ENCODE data around the gene SWT1. TPM values are rescaled to one million over a fixed set of nuclear protein-coding genes. Genes with fewer than 3 reads are reported as not detected.

The SWT1 gene
- total and polyA plus RNA-seq, 9 of the 15 experiments (the other 6 are each of a cell fraction or from before 2014, with no cell fraction given) = 1.5 to 3.4 (median 2.3) TPM

DNA sequence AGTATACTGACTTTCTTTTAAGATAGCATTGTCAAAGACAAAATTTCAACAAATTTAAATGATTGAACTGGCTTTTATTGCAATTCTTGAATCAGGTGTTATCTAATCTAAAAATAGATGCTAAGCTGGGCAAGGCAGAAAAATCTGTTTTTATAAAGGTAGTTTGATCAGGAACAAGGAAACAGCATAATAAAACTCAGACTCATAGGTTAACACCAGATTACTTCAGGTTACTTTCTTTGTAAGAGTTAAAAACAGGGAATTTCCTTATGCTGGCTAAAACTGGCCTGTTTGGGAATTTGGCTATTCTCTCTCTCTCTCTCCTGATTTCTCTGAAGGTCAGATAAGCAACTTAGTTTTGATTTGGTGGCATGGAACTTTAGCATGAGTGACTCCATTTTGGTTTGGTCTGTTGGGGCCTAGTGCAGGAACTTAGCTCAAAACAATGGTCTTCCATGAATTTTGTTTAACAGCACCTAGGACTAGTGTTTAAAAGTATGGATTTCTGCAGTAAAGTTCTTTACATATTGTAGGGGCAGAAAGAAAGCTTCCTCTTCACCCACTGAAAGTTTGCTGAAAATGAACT lies 184.3 kb downstream of the SWT1 start (continued):
- TF ChIP-seq, protein P1, sequence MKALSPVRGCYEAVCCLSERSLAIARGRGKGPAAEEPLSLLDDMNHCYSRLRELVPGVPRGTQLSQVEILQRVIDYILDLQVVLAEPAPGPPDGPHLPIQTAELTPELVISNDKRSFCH (CRISPR knock-in tag; IDR thresholded peaks at IDR 0.05) = no peak
- TF ChIP-seq, protein P1 (tag; IDR thresholded peaks at IDR 0.05) = 0 out of 2 replicates have a peak, but pooled peaks have one; percentile 31
- TF ChIP-seq, protein P2, sequence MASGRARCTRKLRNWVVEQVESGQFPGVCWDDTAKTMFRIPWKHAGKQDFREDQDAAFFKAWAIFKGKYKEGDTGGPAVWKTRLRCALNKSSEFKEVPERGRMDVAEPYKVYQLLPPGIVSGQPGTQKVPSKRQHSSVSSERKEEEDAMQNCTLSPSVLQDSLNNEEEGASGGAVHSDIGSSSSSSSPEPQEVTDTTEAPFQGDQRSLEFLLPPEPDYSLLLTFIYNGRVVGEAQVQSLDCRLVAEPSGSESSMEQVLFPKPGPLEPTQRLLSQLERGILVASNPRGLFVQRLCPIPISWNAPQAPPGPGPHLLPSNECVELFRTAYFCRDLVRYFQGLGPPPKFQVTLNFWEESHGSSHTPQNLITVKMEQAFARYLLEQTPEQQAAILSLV (tag; IDR thresholded peaks at IDR 0.05) = peak; percentile 77
- TF ChIP-seq ZNF311 (CRISPR knock-in tag; IDR thresholded peaks at IDR 0.05) (peak; percentile 81; the same call in 1 of the 2 replicates), ZBTB17 (CRISPR knock-in tag; IDR thresholded peaks at IDR 0.05) (peak; percentile 61), ZNF79 (CRISPR knock-in tag; IDR thresholded peaks at IDR 0.05; ENCODE audit: low read depth) (0 out of 2 replicates have a peak, but pooled peaks have one; percentile 20), RB1 (IDR thresholded peaks at IDR 0.05; ENCODE audit: low read depth) (no peak), KHSRP (IDR thresholded peaks at IDR 0.05) (no peak), FIP1L1 (IDR thresholded peaks at IDR 0.05; ENCODE audit: low read depth, low read length, poor library complexity, severe bottlenecking) (no peak), ASH1L (IDR thresholded peaks at IDR 0.05; ENCODE audit: borderline replicate concordance, low read depth, partially characterized antibody) (no peak)
- TF ChIP-seq, protein P3, sequence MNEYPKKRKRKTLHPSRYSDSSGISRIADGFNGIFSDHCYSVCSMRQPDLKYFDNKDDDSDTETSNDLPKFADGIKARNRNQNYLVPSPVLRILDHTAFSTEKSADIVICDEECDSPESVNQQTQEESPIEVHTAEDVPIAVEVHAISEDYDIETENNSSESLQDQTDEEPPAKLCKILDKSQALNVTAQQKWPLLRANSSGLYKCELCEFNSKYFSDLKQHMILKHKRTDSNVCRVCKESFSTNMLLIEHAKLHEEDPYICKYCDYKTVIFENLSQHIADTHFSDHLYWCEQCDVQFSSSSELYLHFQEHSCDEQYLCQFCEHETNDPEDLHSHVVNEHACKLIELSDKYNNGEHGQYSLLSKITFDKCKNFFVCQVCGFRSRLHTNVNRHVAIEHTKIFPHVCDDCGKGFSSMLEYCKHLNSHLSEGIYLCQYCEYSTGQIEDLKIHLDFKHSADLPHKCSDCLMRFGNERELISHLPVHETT (CRISPR knock-in tag; conservative IDR thresholded peaks at IDR 0.05 in 1 of 2, IDR thresholded peaks at IDR 0.05 in 1 of 2) = 0 out of 4 replicates have a peak, but pooled peaks of 1 of the 2 experiments have one; percentile 51
- TF ChIP-seq, protein P4, sequence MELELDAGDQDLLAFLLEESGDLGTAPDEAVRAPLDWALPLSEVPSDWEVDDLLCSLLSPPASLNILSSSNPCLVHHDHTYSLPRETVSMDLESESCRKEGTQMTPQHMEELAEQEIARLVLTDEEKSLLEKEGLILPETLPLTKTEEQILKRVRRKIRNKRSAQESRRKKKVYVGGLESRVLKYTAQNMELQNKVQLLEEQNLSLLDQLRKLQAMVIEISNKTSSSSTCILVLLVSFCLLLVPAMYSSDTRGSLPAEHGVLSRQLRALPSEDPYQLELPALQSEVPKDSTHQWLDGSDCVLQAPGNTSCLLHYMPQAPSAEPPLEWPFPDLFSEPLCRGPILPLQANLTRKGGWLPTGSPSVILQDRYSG (tag; conservative IDR thresholded peaks at IDR 0.05; ENCODE audit: low read depth) = peak; percentile 69
- TF ChIP-seq, protein P5, sequence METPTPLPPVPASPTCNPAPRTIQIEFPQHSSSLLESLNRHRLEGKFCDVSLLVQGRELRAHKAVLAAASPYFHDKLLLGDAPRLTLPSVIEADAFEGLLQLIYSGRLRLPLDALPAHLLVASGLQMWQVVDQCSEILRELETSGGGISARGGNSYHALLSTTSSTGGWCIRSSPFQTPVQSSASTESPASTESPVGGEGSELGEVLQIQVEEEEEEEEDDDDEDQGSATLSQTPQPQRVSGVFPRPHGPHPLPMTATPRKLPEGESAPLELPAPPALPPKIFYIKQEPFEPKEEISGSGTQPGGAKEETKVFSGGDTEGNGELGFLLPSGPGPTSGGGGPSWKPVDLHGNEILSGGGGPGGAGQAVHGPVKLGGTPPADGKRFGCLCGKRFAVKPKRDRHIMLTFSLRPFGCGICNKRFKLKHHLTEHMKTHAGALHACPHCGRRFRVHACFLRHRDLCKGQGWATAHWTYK (CRISPR knock-in tag; IDR thresholded peaks at IDR 0.05) = peak; percentile 64; the same call in 1 of the 2 replicates
